MM.1S (cell line): ENCODE measurements around the gene OTOP3.

Experiments
- DNase-seq: peaks from one replicate; pipeline ENCODE4 v3.0.0-alpha.2; 2015
- H2AFZ ChIP-seq: fragments of 300-600 bp; sonication (generic); 2 replicates; pipeline ENCODE4 v1.6.0; 2016; ENCODE audit warnings: antibody characterized with exemption, low read length
- H3F3A ChIP-seq: fragments of 300-600 bp; sonication (generic); 2 replicates; pipeline ENCODE4 v1.6.1; 2016; ENCODE audit warnings: mild to moderate bottlenecking, antibody characterized with exemption, low read length, moderate library complexity, mixed read lengths; ENCODE audit not compliant: insufficient read depth
- H3K27ac ChIP-seq: fragments of 300-600 bp; sonication (generic); 2 replicates; pipeline ENCODE4 v1.5.1; 2016; ENCODE audit warnings: mild to moderate bottlenecking, low read length
- H3K27me3 ChIP-seq: fragments of 300-600 bp; sonication (generic); replicated peaks from 2 replicates; pipeline ENCODE4 v1.6.0; 2016; ENCODE audit warnings: low read length; ENCODE audit not compliant: insufficient read depth
- H3K36me3 ChIP-seq: fragments of 300-600 bp; sonication (generic); replicated peaks from 2 replicates; pipeline ENCODE4 v1.6.1; 2016; ENCODE audit warnings: mild to moderate bottlenecking, low read length, mixed read lengths; ENCODE audit not compliant: insufficient read depth
- H3K4me1 ChIP-seq: fragments of 300-600 bp; sonication (generic); 2 replicates; pipeline ENCODE4 v1.6.1; 2016; ENCODE audit warnings: low read length, mixed read lengths
- H3K4me2 ChIP-seq: fragments of 300-600 bp; sonication (generic); 2 replicates; pipeline ENCODE4 v1.6.0; 2016; ENCODE audit warnings: low read depth, low read length
- H3K4me3 ChIP-seq: fragments of 300-600 bp; sonication (generic); 2 replicates; pipeline ENCODE4 v1.5.1; 2016; ENCODE audit warnings: low read length, mixed read lengths
- H3K79me2 ChIP-seq: fragments of 300-600 bp; sonication (generic); 2 replicates; pipeline ENCODE4 v1.6.1; 2016; ENCODE audit warnings: mixed run types, low read length, mixed read lengths
- H3K9ac ChIP-seq: fragments of 300-600 bp; sonication (generic); 2 replicates; pipeline ENCODE4 v1.6.1; 2016; ENCODE audit warnings: low read length, mixed read lengths
- H3K9me2 ChIP-seq: fragments of 300-600 bp; sonication (generic); replicated peaks from 2 replicates; pipeline ENCODE4 v1.6.1; 2016; ENCODE audit warnings: mild to moderate bottlenecking, low read length, mixed read lengths; ENCODE audit not compliant: insufficient read depth
- H3K9me3 ChIP-seq: fragments of 300-600 bp; sonication (generic); replicated peaks from 2 replicates; pipeline ENCODE4 v1.6.1; 2016; ENCODE audit warnings: mild to moderate bottlenecking, low read length, mixed read lengths; ENCODE audit not compliant: insufficient read depth
- H4K20me1 ChIP-seq: fragments of 300-600 bp; sonication (generic); 2 replicates; pipeline ENCODE4 v1.6.1; 2016; ENCODE audit warnings: mild to moderate bottlenecking, low read length, moderate library complexity, mixed read lengths; ENCODE audit not compliant: insufficient read depth
- CTCF ChIP-seq: fragments of 300-600 bp; sonication (generic); IDR thresholded peaks from 2 replicates; pipeline ENCODE4 v1.5.1; 2016; ENCODE audit warnings: antibody characterized with exemption, low read length, mixed read lengths
- EZH2 ChIP-seq: fragments of 300-600 bp; sonication (generic); optimal IDR thresholded peaks from 2 replicates; pipeline ENCODE3; 2017; ENCODE audit warnings: low read depth, mild to moderate bottlenecking, antibody characterized with exemption, low read length, mixed read lengths
- EZH2phosphoT487 ChIP-seq: fragments of 300-600 bp; sonication (generic); IDR thresholded peaks from 2 replicates; pipeline ENCODE4 v1.6.1; 2018; ENCODE audit warnings: antibody characterized with exemption, low read length

The OTOP3 gene

GRCh38 chr17:74925242-74925641, 10.5 kb upstream of the OTOP3 start:
- no peak overlapping the region for H3K9ac ChIP-seq

GRCh38 chr17:74928786-74929185, 6.9 kb upstream of the OTOP3 start:
- DNase-seq, result no peak
- H3K4me2 ChIP-seq, result no peak overlapping the region
- no peaks in the 10 kb centered on the region for H3K79me2 ChIP-seq
- TF ChIP-seq EZH2 (no peak), EZH2phosphoT487 (no peak), CTCF (no peak)
- no peak overlapping the region for H3K4me3 ChIP-seq
- no peak overlapping the region for H3K27ac ChIP-seq
- no peaks in the 10 kb centered on the region for H3K4me1 ChIP-seq
- no peaks in the 10 kb centered on the region for H3K36me3 ChIP-seq
- no peak overlapping the region for H3K9ac ChIP-seq
- no peaks in the 10 kb centered on the region; the same call in 1 of the 2 replicates for H4K20me1 ChIP-seq
- no peaks in the 10 kb centered on the region for H3K9me2 ChIP-seq
- no peaks in the 10 kb centered on the region for H3K9me3 ChIP-seq
- H2AFZ ChIP-seq, result no peak overlapping the region
- H3K27me3 ChIP-seq, result peaks cover 91% of the 10 kb centered on the region
- no peaks in the 10 kb centered on the region for H3F3A ChIP-seq

More at GRCh38 chr17:74925242-74925641, 10.5 kb upstream of the OTOP3 start:
- Histone ChIP-seq H3K27ac (no peak overlapping the region), H4K20me1 (no peaks in the 10 kb centered on the region; the same call in 1 of the 2 replicates), H3K36me3 (no peaks in the 10 kb centered on the region), H3K4me1 (no peaks in the 10 kb centered on the region), H3K4me3 (no peak overlapping the region), H3K27me3 (peaks cover 90% of the 10 kb centered on the region), H3K4me2 (no peak overlapping the region), H3K9me3 (no peaks in the 10 kb centered on the region), H3K79me2 (no peaks in the 10 kb centered on the region), H3K9me2 (no peaks in the 10 kb centered on the region), H2AFZ (no peak overlapping the region), H3F3A (no peaks in the 10 kb centered on the region)
- no peak for TF ChIP-seq EZH2
- TF ChIP-seq EZH2phosphoT487, result no peak
- TF ChIP-seq CTCF, result no peak
- no peak for DNase-seq

GRCh38 chr17:74930535-74931036, 5.1 kb upstream of the OTOP3 start:
- H3K9ac ChIP-seq, result no peak overlapping the region
- TF ChIP-seq CTCF (no peak), EZH2phosphoT487 (no peak), EZH2 (no peak)

More at GRCh38 chr17:74930535-74931036, 5.1 kb upstream of the OTOP3 start:
- Histone ChIP-seq H3K4me3 (no peak overlapping the region), H3K9me2 (no peaks in the 10 kb centered on the region), H3K36me3 (no peaks in the 10 kb centered on the region), H3F3A (no peaks in the 10 kb centered on the region), H3K4me2 (no peak overlapping the region), H4K20me1 (no peaks in the 10 kb centered on the region), H3K27me3 (peaks cover 91% of the 10 kb centered on the region), H3K27ac (no peak overlapping the region), H3K79me2 (no peaks in the 10 kb centered on the region), H3K4me1 (no peaks in the 10 kb centered on the region), H2AFZ (no peak overlapping the region), H3K9me3 (no peaks in the 10 kb centered on the region)
- DNase-seq, result no peak
